GM21526 (cell line): Measurements from ENCODE around the gene ZDHHC18.
"Not testable (repeated sequence)": the region's sequence is repeated elsewhere in the genome, so short reads cannot be mapped to it uniquely, and the experiment has no call there.

Source experiments
- ATAC-seq: cut with Tn5 transposase; IDR thresholded peaks from one replicate; pipeline ENCODE4 v1.9.1; 2021; ENCODE audit warnings: moderate library complexity; ENCODE audit not compliant: unreplicated experiment, low FRiP score

ZDHHC18 gene

GRCh38 chr1:26857473-26858060 lies 31.1 kb downstream of the ZDHHC18 start:
- no peak for ATAC-seq

GRCh38 chr1:26858160-26858559 lies 31.7 kb downstream of the ZDHHC18 start:
- ATAC-seq: no peak

GRCh38 chr1:26858891-26859640 lies 32.6 kb downstream of the ZDHHC18 start:
- ATAC-seq: no peak

GRCh38 chr1:26861286-26861701 lies 34.8 kb downstream of the ZDHHC18 start:
- no peak for ATAC-seq

- no peak for ATAC-seq
These were observed 35.4 kb downstream of the ZDHHC18 start for GRCh38 chr1:26861889-26862378.

GRCh38 chr1:26862781-26863684 lies 36.5 kb downstream of the ZDHHC18 start, which contains the start of gene SFN:
SFN (plus strand) TSS chr1:26863149; CDS start chr1:26863213, 64 bp downstream.
- ATAC-seq: no peak

GRCh38 chr1:26863685-26864077 lies 37.2 kb downstream of the ZDHHC18 start:
- no peak for ATAC-seq

- ATAC-seq: peak; percentile 80
These were observed 38.4 kb downstream of the ZDHHC18 start for GRCh38 chr1:26864610-26865480.

- ATAC-seq: not testable (repeated sequence)
These were observed 46.6 kb downstream of the ZDHHC18 start for GRCh38 chr1:26873097-26873496.

GRCh38 chr1:26874896-26875295 lies 48.4 kb downstream of the ZDHHC18 start:
- ATAC-seq: no peak

GRCh38 chr1:26877326-26877725 lies 50.8 kb downstream of the ZDHHC18 start:
- ATAC-seq: no peak

- no peak for ATAC-seq
These were observed 53.3 kb downstream of the ZDHHC18 start for GRCh38 chr1:26879793-26880192.

GRCh38 chr1:26881611-26882010 lies 55.1 kb downstream of the ZDHHC18 start:
- ATAC-seq: not testable (repeated sequence)

- ATAC-seq: no peak
These were observed 56.4 kb downstream of the ZDHHC18 start for GRCh38 chr1:26882696-26883463.

GRCh38 chr1:26887125-26887524 lies 60.6 kb downstream of the ZDHHC18 start:
- ATAC-seq: no peak

GRCh38 chr1:26888231-26888630 lies 61.7 kb downstream of the ZDHHC18 start:
- ATAC-seq: no peak

- peak; percentile 67 for ATAC-seq
These were observed 63.3 kb downstream of the ZDHHC18 start, which contains the start of gene GPN2 for GRCh38 chr1:26889551-26890466. GPN2 (minus strand) TSS chr1:26890283; CDS start chr1:26890096, 187 bp downstream.

- ATAC-seq: peak; percentile 24
These were observed 63.9 kb downstream of the ZDHHC18 start for GRCh38 chr1:26890467-26890796.
